Measurements from ENCODE around the gene GRIN2D.

The GRIN2D gene

GRCh38 chr19:48391100-48392005 is 2.1 kb upstream of the GRIN2D start, which contains the start of gene KDELR1 (continued):
- TF ChIP-seq ZBTB11 (tag by site-specific recombination; conservative IDR thresholded peaks at IDR 0.05; ENCODE audit: low read depth) (no peak; the same call in 1 of the 2 replicates), REST (tag by site-specific recombination; IDR thresholded peaks at IDR 0.05) (no peak), ZBTB1 (tag by site-specific recombination; IDR thresholded peaks at IDR 0.05) (no peak), ZNF521 (tag by site-specific recombination; IDR thresholded peaks at IDR 0.05) (no peak), ZNF274 (IDR thresholded peaks at IDR 0.05; ENCODE audit: low read length) (no peak), ZNF274 (tag by site-specific recombination; IDR thresholded peaks at IDR 0.05; ENCODE audit: borderline replicate concordance) (no peak), ZNF26 (tag by site-specific recombination; IDR thresholded peaks at IDR 0.05) (no peak), ZBTB48 (tag by site-specific recombination; IDR thresholded peaks at IDR 0.05) (no peak), ZNF239 (tag by site-specific recombination; IDR thresholded peaks at IDR 0.05) (no peak), AEBP2 (tag by site-specific recombination; IDR thresholded peaks at IDR 0.05; ENCODE audit: borderline replicate concordance) (no peak), ZSCAN30 (tag by site-specific recombination; IDR thresholded peaks at IDR 0.05) (no peak), ZBTB26 (tag by site-specific recombination; optimal IDR thresholded peaks at IDR 0.05) (no peak), ZNF354C (tag by site-specific recombination; IDR thresholded peaks at IDR 0.05; ENCODE audit: borderline replicate concordance, low read depth) (no peak), ZNF629 (tag by site-specific recombination; IDR thresholded peaks at IDR 0.05) (peak; percentile 21; the same call in 1 of the 2 replicates), ZNF433 (tag by site-specific recombination; IDR thresholded peaks at IDR 0.05; ENCODE audit: low read depth) (no peak), ZNF654 (tag by site-specific recombination; IDR thresholded peaks at IDR 0.05; ENCODE audit: low read depth) (no peak), PRDM6 (tag by site-specific recombination; IDR thresholded peaks at IDR 0.05) (no peak), SP2 (tag by site-specific recombination; IDR thresholded peaks at IDR 0.05) (0 out of 2 replicates have a peak, but pooled peaks have one; percentile 36), ZNF529 (tag by site-specific recombination; IDR thresholded peaks at IDR 0.05; ENCODE audit: insufficient replicate concordance) (no peak), RBAK (tag by site-specific recombination; IDR thresholded peaks at IDR 0.05) (no peak), ZNF132 (tag by site-specific recombination; IDR thresholded peaks at IDR 0.05; ENCODE audit: borderline replicate concordance) (no peak), ZNF692 (tag by site-specific recombination; IDR thresholded peaks at IDR 0.05) (peak; percentile 52)
